ENCODE data around the gene KREMEN1. TPM values are rescaled to one million over a fixed set of nuclear protein-coding genes. Genes with fewer than 3 reads are reported as not detected.
A peak's percentile ranks its signal among the peaks of the same experiment; 100 is the strongest.
"Not testable (repeated sequence)": the region's sequence is repeated elsewhere in the genome, so short reads cannot be mapped to it uniquely, and the experiment has no call there.

The KREMEN1 gene
- total RNA-seq, 1 experiment from 2014 or later = 5.8 TPM

DNA sequence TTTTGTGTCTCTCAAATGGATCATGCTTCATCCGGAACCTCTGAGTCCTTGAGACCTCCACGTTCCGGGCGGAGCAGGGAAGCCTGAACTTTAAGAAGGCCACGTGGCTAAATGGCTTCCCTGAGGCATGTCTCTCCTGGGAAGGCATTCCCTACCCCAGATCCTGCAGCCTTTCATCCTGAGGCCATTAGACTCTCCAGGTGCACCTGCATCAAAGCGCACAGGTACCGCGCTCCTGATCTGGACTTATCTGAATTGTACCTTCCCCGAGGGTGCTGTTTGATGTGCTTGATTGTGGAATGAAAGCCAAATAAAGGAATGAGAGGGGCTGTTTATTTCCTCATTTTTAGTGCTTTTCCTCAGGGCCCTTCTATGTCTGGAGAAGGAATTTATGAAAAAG, 33.7 kb upstream of the KREMEN1 start:
- TF ChIP-seq NFATC4 (CRISPR knock-in tag; IDR thresholded peaks at IDR 0.05) = no peak
- TF ChIP-seq, protein P1, sequence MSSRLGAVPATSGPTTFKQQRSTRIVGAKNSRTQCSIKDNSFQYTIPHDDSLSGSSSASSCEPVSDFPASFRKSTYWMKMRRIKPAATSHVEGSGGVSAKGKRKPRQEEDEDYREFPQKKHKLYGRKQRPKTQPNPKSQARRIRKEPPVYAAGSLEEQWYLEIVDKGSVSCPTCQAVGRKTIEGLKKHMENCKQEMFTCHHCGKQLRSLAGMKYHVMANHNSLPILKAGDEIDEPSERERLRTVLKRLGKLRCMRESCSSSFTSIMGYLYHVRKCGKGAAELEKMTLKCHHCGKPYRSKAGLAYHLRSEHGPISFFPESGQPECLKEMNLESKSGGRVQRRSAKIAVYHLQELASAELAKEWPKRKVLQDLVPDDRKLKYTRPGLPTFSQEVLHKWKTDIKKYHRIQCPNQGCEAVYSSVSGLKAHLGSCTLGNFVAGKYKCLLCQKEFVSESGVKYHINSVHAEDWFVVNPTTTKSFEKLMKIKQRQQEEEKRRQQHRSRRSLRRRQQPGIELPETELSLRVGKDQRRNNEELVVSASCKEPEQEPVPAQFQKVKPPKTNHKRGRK (CRISPR knock-in tag; IDR thresholded peaks at IDR 0.05; ENCODE audit: borderline replicate concordance) = no peak
- no peak for TF ChIP-seq ZNF317 (CRISPR knock-in tag; IDR thresholded peaks at IDR 0.05; ENCODE audit: borderline replicate concordance, low read depth)
- peaks cover 6% of the 10 kb centered on the region; the same call in 1 of the 2 replicates for H3K36me3 Mint-ChIP-seq
- no peak overlapping the region for H3K4me3 Mint-ChIP-seq
- ATAC-seq (no peak), DNase-seq (ENCODE audit: low spot score) (no peak)
- ChIA-PET CTCF (interaction anchor here (0.6 to 5.1 kb wide), 21 partner anchors 7 to 282 kb away, joined by 3 to 60 read pairs (median 11); partner anchors contain the start of genes C22orf31, XBP1 and ZNRF3), POLR2A (interaction anchor here (0.7 kb wide), 2 partner anchors 139 to 156 kb away, joined by 3 to 5 read pairs; no protein-coding TSS in a partner anchor)
- H3K9me3 Mint-ChIP-seq = no peaks in the 10 kb centered on the region
- H3K4me1 Mint-ChIP-seq = peaks cover 3% of the 10 kb centered on the region; the same call in 1 of the 2 replicates
- peak overlapping the region; percentile 22; the same call in 1 of the 2 replicates for H3K27ac Mint-ChIP-seq
- no peaks in the 10 kb centered on the region for H3K27me3 Mint-ChIP-seq (ENCODE audit: low read depth)

DNA sequence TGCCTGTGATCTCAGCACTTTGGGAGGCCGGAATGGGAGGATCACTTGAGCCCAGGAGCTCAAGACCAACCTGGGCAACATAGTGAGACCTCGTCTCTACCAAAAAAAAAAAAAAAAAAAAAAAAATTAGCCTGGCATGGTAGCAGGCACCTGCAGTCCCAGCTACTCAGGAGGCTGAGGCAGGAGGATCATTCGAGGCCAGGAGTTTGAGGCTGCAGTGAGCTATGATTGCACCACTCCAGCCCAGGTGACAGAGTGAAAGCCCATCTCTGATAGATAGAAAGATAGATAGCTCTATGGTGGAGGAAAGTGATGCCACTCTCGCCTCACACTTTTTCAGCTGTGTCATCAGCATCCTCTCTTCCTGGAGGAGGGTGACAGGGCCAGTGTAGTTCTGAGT, 33.2 kb upstream of the KREMEN1 start:
- ATAC-seq; H3K9me3 Mint-ChIP-seq; H3K27me3 Mint-ChIP-seq (ENCODE audit: low read depth); H3K4me1 Mint-ChIP-seq; H3K4me3 Mint-ChIP-seq; DNase-seq (ENCODE audit: low spot score): not testable (repeated sequence)
- ChIA-PET CTCF (interaction anchor here (0.5 to 5.1 kb wide), 33 partner anchors 8 to 468 kb away, joined by 3 to 60 read pairs (median 8); partner anchors contain the start of genes C22orf31, XBP1 and ZNRF3), POLR2A (interaction anchor here (0.7 to 1.4 kb wide), 4 partner anchors 18 to 157 kb away, joined by 3 to 5 read pairs (median 4); no protein-coding TSS in a partner anchor)
- H3K36me3 Mint-ChIP-seq = peaks cover 10% of the 10 kb centered on the region
- H3K27ac Mint-ChIP-seq = 0 out of 2 replicates have a peak overlapping the region, but pooled peaks have one; percentile 22

DNA sequence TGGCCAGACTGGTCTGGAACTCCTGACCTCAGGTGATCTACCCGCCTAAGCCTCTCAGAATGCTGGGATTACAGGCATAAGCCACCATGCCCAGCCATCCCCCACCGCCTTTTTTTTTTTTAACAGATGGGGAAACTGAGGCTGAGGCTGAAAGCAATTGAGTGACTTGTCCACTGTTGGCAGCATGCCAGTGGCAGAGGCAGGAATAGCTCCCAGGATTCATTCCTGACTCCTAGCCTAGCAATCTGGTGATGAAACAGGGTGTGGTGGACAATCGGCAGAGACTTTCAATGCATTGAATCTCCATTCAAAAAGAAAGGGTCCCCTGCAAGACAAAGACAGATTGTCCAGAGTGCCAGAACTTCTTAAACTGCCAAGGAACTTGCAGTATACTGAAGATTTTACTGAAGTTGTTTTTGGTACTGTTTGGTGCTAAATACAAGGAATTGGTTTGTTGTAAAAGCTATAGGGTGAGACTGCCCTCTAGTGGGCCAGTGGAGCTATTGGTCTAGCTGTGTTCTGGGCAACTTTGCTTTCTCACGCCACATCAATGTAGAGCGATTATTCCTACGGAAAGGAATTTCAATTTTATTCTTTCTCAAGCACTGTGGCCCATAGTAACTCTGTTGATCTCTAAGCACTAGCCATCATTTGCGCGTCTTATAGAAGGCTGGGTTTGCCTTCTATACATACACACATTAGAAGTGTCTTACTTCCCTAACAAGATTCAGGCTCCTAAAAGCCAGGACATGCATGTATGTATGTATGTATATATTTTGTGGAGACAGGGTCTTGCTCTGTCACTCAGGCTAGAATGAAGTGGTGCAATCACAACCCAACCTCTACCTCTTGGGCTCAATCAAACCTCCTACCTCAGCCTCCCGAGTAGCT, 32.2 kb upstream of the KREMEN1 start:
- H3K27ac Mint-ChIP-seq = peak overlapping the region; percentile 72
- no peaks in the 10 kb centered on the region for H3K27me3 Mint-ChIP-seq (ENCODE audit: low read depth)
- peak; percentile 81 for ATAC-seq
- H3K4me1 Mint-ChIP-seq = peaks cover 3% of the 10 kb centered on the region; the same call in 1 of the 2 replicates
- POLR2A ChIA-PET = interaction anchor here (1.0 to 1.4 kb wide), 5 partner anchors 17 to 185 kb away, joined by 3 to 12 read pairs (median 4); partner anchors contain the start of gene ZNRF3
- H3K36me3 Mint-ChIP-seq = peaks cover 13% of the 10 kb centered on the region
- no peaks in the 10 kb centered on the region for H3K9me3 Mint-ChIP-seq
- H3K4me3 Mint-ChIP-seq = no peak overlapping the region
- DNase-seq (ENCODE audit: low spot score) = peak; percentile 68
- CTCF ChIA-PET = interaction anchor here (0.5 to 5.1 kb wide), 66 partner anchors 9 to 601 kb away, joined by 3 to 60 read pairs (median 6); partner anchors contain the start of genes C22orf31, KREMEN1, XBP1 and ZNRF3
- TF ChIP-seq, protein P2, sequence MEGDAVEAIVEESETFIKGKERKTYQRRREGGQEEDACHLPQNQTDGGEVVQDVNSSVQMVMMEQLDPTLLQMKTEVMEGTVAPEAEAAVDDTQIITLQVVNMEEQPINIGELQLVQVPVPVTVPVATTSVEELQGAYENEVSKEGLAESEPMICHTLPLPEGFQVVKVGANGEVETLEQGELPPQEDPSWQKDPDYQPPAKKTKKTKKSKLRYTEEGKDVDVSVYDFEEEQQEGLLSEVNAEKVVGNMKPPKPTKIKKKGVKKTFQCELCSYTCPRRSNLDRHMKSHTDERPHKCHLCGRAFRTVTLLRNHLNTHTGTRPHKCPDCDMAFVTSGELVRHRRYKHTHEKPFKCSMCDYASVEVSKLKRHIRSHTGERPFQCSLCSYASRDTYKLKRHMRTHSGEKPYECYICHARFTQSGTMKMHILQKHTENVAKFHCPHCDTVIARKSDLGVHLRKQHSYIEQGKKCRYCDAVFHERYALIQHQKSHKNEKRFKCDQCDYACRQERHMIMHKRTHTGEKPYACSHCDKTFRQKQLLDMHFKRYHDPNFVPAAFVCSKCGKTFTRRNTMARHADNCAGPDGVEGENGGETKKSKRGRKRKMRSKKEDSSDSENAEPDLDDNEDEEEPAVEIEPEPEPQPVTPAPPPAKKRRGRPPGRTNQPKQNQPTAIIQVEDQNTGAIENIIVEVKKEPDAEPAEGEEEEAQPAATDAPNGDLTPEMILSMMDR (IDR thresholded peaks at IDR 0.05) = peak; percentile 90
- TF ChIP-seq JUN (CRISPR knock-in tag; IDR thresholded peaks at IDR 0.05) (no peak), ZNF396 (CRISPR knock-in tag; IDR thresholded peaks at IDR 0.05; ENCODE audit: borderline replicate concordance) (no peak), ZBTB21 (CRISPR knock-in tag; IDR thresholded peaks at IDR 0.05; ENCODE audit: borderline replicate concordance) (no peak)

DNA sequence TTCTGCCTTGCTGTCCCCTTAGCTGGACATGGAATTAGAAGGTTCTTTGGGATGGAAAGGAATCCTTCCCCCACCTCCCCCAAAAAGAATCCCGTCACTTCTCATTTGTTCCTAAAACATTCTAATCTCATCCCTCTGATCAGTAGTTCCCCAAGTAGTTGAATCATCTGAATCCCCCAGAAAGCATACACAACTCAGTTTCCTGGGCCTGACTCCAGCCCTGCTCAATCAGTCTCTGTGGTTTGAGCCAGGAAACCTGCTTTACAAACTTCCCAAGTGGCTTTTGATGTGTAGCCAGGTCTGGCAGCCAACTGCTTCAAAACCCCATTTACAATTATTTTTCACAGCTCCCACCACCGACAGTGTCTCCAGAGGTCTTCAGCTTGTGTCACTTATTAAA, 31.4 kb upstream of the KREMEN1 start:
- no peaks in the 10 kb centered on the region for H3K9me3 Mint-ChIP-seq
- POLR2A ChIA-PET = interaction anchor here (1.0 kb wide), 1 partner anchor 105 kb away, joined by 3 read pairs; no protein-coding TSS in a partner anchor
- CTCF ChIA-PET = interaction anchor here (1.0 to 5.1 kb wide), 20 partner anchors 10 to 236 kb away, joined by 3 to 60 read pairs (median 10); partner anchors contain the start of genes C22orf31 and ZNRF3
- DNase-seq (ENCODE audit: low spot score) = no peak
- no peaks in the 10 kb centered on the region for H3K27me3 Mint-ChIP-seq (ENCODE audit: low read depth)
- no peak overlapping the region for H3K4me3 Mint-ChIP-seq
- ATAC-seq = no peak
- TF ChIP-seq ZNF232 (CRISPR knock-in tag; IDR thresholded peaks at IDR 0.05) (no peak), RELA (CRISPR knock-in tag; IDR thresholded peaks at IDR 0.05; ENCODE audit: borderline replicate concordance) (no peak)
- peak overlapping the region; percentile 73; the same call in 1 of the 2 replicates for H3K27ac Mint-ChIP-seq
- peaks cover 3% of the 10 kb centered on the region; the same call in 1 of the 2 replicates for H3K4me1 Mint-ChIP-seq
- H3K36me3 Mint-ChIP-seq = peaks cover 19% of the 10 kb centered on the region

Data from WTC11 (cell line).